Measurements from ENCODE around the gene XRCC4. TPM values are rescaled to one million over a fixed set of nuclear protein-coding genes. Genes with fewer than 3 reads are reported as not detected.

Gene XRCC4
- total RNA-seq, 1 donor from 2014 or later = 12.1 TPM

- Mint-ChIP-seq H3K9me3 (no peaks in the 10 kb centered on the region), H3K27ac (no peak overlapping the region), H3K36me3 (no peaks in the 10 kb centered on the region), H3K4me3 (no peak overlapping the region), H3K4me1 (peaks cover 37% of the 10 kb centered on the region), H3K27me3 (ENCODE audit: low read depth) (no peaks in the 10 kb centered on the region)
- DNase-seq (ENCODE audit: low spot score in 2 of 2, unreplicated experiment in 2 of 2) = no peak
- TF ChIP-seq, protein P1, sequence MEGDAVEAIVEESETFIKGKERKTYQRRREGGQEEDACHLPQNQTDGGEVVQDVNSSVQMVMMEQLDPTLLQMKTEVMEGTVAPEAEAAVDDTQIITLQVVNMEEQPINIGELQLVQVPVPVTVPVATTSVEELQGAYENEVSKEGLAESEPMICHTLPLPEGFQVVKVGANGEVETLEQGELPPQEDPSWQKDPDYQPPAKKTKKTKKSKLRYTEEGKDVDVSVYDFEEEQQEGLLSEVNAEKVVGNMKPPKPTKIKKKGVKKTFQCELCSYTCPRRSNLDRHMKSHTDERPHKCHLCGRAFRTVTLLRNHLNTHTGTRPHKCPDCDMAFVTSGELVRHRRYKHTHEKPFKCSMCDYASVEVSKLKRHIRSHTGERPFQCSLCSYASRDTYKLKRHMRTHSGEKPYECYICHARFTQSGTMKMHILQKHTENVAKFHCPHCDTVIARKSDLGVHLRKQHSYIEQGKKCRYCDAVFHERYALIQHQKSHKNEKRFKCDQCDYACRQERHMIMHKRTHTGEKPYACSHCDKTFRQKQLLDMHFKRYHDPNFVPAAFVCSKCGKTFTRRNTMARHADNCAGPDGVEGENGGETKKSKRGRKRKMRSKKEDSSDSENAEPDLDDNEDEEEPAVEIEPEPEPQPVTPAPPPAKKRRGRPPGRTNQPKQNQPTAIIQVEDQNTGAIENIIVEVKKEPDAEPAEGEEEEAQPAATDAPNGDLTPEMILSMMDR (IDR thresholded peaks at IDR 0.05; ENCODE audit: unreplicated experiment) = no peak
These were observed 324.4 kb downstream of the XRCC4 start for GRCh38 chr5:83401775-83402174.

Other genes starting within 250 kb of the XRCC4 start
- 97.1 to 110 TPM (median 101 TPM) in 3 replicates for gene TMEM167A, start 153 bp upstream of the XRCC4 start, total RNA-seq